HS-27A (cell line): ENCODE measurements around the gene GFI1.
"Not testable (repeated sequence)": the region's sequence is repeated elsewhere in the genome, so short reads cannot be mapped to it uniquely, and the experiment has no call there.

Experiments
- DNase-seq: peaks from one replicate; pipeline ENCODE4 v3.0.0-alpha.2; 2012; ENCODE audit warnings: low read depth, missing footprints

Gene GFI1

DNA sequence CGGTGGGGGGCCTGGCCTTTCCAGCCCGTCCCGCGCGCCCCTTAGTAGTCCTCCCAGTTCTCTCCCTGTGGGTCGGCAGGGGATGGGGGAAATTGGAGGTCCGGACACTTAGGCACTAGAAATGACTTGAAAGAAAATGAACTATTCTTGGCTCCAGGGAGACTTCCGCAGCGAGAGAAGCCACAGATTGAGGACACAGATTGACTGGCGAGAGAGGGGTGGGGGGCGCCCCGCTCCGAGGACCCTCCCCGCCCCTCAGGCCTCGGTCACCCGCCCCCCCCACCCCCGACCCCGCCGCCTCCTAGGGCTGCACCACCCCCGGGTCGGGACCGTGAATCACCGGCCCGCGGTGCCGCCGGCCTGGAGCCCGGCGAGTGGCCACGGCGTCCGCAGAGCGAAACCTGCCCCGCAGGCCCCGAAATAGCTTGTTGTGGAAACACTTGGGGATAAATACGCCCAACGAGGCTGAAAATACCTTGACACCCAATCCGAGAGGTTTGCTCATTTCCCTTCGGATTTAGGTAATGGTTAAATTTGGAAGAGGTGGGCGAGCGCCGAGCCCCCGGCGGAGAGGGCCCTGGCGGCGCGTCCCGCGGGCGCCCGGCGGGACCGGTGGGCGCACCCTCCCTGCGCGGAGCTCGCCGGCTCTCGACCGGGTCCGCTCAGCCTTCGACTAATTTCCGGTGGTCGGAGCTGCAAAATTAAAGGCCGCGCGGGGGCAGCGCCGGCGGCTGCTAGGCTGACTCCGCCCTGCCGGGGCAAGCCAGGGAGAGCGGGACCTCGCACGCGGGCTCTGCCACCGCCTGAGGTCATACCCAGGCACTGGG is at the start of gene GFI1:
GFI1 (minus strand) TSS at position 675 of the 827 bp plus-strand sequence. CDS start 3,438 bp downstream, outside the sequence.
- DNase-seq, result no peak

DNA sequence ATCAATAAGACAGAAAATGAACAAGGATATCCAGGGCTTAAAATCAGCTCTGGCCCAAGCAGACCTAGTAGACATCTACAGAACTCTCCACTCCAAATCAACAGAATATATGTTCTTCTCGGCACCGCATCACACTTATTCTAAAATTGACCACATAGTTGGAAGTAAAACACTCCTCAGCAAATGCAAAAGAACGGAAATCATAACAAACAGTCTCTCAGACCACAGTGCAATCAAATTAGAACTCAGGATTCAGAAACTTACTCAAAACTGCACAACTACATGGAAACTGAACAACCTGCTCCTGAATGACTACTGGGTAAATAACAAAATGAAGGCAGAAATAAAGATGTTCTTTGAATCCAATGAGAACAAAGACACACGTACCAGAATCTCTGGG is 45.6 kb upstream of the GFI1 start:
- DNase-seq, result not testable (repeated sequence)

DNA sequence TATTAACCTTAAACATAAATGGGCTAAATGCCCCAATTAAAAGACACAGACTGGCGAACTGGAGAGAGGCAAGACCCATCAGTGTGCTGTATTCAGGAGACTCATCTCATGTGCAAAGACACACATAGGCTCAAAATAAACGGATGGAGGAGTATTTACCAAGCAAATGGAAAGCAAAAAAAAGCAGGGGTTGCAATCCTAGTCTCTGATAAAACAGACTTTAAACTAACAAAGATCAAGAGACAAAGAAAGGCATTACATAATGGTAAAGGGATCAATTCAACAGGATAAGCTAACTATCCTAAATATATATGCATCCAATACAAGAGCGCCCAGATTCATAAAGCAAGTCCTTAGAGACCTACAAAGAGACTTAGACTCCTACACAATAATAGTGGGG is 45.2 kb upstream of the GFI1 start:
- not testable (repeated sequence) for DNase-seq

DNA sequence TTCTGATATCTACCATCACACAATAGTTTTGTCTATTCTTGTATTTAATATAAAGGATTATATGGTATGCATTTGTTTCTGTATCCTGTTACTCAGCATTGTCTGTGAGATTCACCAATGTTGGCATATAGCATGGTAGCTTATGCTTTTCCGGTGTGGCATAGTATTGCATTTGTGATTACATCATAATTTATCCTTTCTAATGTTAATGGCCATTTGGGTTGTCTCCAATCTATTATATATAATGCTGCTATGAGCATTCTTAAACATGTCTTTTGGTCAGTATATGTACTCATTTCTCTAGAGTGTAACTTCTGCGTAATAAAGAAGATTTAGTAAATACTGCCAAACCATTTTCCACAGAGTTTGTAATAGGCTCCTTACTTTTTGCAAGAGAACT is 40.9 kb upstream of the GFI1 start:
- no peak for DNase-seq

DNA sequence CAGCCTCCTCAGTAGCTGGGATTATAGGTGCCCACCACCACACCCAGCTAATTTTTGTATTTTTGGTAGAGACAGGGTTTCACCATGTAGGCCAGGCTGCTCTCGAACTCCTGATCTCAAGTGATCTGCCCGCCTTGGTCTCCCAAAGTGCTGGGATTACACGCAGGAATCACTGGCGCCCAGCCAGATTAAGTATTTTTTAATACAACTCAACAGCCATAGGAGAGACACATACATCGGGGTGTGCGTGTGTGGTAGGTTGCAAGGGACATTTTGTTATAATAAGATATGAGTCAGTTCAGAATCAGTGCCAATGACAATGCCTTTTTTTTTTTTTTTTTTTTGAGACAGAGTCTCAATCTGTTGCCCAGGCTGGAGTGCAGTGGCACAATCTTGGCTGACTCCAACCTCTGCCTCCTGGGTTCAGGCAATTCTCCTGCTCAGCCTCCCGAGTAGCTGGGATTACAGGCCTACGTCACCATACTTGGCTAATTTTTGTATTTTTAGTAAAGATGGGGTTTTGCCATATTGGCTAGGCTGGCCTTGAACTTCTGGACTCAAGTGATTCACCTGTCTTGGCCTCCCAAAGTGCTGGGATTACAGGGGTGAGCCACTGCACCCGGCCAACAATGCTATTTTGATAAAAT is 38.3 kb upstream of the GFI1 start:
- not testable (repeated sequence) for DNase-seq

DNA sequence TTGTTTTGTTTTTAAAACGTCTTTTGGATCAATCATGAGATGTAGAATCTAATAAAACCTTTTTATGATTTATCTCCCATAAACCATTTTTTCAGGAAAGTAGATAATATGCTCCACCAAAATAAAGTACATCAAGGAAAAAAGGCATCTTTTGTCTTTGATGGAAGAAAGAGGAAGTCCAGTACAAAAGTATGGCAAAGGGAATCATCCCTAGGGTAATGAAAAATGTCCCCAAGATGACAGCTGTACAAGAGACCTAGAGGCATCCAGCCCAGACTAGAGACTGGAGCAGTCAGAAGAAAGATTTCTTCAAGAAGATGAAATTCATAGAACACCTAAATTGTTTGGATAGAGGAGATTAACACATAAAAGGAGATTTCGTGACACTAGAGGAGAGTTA is 32.3 kb upstream of the GFI1 start:
- DNase-seq, result no peak

DNA sequence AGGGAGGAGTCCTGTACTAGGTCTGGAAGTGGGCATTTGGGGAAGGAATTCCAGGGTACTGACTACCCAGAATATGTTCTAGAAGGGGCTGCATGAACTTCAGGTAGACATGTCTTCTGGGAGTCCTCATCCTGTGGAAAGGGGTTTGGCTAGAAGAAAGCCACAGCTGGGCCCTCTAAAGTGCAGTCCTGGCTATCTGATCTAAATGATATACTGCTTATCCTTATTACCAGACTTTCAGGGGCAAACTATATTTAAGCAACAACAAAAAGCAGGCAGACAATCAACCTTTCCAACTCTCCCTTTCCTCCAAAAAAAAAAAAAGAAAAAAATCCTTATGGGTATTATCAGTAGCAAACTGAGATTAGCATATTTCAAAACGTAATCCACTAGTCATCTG is 29.8 kb upstream of the GFI1 start:
- DNase-seq, result no peak

DNA sequence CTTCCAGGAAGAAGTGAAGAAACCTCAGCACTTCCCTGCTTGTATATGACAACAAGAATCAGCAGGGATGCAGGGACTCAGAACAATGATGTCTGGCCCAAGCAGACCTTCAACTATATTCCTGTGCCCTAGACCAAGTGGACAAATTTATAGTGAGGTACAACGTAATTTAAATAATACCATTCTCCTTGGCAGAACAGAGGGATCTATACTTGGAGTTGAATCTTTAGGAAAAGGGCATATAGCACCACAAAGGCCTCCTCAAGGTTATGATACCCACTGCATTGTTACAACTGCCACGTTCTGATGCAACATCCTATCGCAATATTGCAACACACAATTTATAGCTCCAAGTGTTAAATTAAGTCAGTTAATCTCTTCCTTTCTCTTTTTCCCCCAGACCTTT is 29.1 kb upstream of the GFI1 start:
- DNase-seq, result no peak

DNA sequence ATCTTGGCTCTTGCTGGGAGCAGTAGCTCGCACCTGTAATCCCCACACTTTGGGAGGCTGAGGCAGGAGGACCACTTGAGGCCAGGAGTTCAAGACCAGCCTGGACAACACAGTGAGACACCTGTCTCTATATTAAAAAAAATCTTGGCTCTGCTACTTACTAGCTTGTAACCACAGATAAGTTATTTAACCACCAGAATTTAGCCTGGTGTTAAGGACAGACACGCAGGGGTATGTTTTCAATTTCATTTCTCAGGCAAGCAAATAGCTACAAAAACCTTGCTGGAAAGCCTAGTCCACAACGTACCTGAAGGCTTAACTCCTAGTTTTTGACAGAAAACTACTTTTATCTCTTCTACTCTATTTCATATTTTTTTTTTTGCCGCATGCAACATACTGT is 24.8 kb upstream of the GFI1 start:
- no peak for DNase-seq

DNA sequence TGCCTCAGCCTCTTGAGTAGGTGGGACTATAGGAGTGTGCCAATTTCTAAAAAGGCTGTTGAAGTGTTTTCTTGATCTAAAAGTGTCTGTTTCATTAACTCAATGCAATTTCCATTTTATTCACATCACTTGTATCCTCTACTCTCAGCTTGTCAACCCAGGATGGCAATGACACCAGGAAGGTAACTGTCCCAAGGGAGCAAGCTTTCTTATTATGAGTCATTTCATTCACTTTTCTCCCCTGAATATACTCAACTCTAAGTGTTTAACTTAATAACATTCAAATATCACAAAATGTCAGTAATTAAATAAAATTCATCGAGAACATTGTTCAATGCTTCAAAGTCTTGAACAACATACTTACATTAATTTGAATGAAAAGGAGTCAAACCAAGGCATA is 22.9 kb upstream of the GFI1 start:
- no peak for DNase-seq

DNA sequence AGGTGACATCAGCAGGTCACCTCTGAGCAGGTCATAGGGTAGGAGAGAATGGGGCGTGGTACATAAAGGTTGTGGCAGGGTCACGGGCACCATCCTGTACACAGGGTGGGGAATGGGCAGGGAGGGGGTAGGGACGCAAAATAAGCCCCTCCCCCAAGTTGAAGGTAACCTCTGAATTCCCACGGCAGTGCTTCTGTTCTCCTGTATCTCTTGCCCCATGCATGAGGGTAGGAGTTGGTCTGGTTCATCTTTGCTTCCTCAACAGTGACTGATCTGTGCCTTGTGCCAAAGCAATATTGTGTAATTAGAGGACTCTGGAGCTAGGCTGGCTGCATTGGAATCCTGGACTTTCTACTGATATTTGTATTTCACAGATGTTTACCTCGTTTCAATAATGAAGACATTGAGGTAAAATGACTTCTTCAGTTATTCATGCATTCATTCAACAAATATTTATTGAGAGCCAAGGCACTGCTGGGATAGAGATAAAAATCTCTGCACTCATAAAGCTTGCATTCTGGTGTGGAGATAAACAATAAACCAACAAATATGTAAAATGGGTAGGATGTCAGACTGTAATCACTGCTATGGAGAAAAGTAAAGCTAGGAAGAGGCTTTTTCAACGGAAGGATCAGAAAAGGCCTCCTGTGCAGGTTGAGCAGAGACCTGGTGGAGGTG is 18.4 kb upstream of the GFI1 start:
- no peak for DNase-seq

DNA sequence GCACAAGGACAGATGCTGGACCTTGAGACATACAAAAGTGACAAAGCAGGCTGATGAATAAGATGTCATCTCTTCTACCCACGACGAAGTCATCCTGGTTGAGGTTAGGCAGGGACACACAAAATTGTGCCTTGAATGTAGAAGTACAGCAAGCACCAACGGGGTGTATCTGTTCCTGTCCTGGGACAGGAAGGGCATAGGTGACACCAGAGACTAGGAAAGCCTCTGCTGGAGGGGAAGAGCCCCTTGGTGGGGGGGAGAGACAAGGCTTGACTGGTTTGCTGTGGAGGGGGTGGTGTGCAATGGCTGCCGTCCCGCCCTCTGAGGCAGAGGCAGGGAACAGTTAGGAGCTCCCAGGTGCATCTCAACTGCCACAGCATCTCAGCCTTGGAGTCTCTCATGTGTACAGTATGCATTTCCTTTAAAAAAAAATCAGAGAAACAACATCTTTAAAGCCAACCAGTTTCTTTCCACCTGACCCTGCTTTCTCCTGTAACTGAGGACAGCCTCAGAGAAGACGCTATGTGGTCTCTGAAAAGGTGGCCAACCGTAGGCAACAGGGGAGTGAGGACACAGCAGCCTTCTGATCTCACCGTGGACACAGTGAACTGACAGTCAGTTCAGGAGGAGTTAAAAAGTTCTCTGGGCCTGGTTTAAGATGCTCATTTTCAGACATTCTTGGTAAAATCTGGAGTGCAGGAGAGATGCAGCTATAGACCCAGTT is 17.7 kb upstream of the GFI1 start:
- no peak for DNase-seq

DNA sequence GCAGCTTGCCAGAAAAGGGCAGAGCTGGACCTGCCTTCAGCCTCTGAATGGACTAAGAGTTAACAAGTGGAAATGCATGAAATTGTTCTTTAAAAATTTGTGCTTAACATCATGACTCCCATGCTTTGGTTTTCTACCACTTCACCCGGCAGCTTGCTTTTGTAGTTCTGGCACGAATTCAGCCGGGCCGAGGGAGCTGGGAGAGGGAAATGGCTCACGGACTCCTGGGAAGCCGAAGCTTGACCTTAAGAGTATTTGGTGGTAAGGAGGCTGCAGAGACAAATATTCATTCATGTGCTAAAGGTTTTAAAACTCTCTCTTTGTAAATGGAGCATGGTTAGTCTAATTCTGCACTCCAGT is 17.2 kb upstream of the GFI1 start:
- DNase-seq, result no peak

DNA sequence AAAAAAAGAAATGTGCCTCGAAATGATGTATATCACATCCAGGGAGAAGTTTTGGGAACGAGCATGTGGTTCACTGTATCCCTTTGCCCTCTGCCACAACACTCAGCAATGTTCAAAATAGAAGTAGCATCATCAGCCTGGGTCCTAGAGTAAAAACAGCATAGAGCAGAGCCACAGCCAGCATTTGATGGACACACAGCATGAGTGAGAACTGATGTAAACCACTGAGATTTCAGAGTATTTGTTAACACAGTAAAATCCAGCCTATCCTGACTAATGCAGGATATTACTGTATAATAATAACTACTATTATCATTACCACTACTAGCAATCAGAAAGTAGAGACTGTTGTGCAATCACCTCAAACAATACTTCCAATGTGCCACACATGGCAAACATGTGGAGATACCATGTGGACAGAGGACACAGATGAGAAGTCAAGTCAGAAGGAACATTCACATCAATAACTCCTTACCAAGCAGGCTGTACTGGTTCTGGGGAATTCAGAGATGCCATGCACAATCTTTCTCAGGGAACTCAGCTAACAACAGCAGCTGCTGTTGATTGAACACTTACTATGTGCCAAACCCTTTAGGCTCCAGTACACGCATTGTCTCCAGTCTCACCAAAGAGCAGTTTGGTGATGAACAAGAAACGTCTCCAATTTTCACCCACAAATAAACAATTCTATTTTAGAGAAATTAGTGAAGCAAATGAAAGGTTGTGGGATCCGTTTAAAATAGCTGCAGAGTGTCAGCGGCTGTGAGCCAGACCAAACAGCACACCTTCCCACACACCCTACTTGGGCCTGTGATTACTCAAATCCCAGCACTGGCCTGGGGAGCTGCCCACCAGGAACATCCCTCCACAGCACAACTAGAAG is 16.6 kb upstream of the GFI1 start:
- DNase-seq, result no peak

DNA sequence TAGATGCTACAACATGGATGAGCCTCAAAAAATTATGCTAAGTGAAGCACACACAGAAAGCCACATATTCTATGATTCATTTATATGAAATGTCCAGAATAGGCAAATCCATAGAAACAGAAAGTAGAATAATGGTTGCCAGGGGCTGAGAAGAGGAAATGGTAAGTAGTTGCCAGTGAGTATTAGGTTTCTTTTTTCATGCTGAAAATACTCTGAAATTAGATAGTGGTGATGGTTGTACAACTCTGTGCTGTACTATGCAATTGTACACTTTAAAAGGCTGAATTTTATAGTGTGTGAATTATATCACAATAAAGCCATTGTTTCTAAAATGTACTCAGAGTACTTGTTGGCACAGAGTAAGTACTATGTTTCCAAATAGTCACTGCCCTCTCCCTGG is 15.5 kb upstream of the GFI1 start:
- DNase-seq, result no peak

DNA sequence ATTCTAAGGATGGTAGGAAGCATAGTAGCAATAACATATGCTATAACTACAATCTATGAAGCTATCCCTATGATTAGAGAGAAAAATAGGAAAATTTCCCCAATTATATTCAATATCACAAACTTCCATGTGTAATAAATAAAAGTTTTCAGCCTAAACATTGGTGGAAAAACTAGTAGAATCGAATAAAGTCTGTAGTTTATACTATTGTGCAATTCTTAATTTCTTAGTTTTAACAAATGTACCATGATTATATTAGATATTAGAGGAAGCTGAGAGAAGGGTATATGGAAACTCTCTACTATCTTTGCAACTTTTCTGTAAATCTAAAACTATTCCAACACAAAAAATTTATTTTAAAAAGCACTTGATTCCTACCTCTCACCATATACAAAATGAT is 13.8 kb upstream of the GFI1 start:
- DNase-seq, result no peak

DNA sequence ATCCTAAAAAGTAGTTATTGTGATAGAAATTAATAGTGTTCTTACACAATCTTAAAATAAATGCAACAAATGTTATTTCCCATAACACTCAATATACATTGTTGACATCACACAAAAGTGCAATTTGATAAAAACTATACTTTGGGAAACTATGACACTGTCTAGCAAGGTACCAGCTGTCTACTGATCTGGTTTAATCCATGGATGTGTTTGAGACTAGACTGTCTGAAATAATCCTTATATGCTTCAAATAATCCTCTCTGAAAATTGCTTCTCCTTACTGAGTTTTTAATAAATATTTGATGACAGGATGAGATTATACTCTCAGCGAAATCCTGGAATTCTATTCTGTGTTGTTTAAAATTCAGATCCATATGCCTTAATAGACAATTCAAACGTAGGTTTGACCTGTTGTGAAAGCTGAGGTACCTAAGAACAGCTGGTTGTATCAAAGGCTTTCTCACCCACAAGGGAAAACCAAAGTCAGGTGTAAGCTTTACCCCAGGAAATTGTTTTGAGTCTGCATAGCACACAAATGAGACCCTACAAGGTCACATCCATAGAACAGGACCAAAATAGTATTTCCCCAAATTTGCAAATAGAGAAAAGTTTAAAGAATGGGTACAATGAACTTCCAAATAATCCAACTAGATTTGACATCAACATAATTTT is 8.8 kb upstream of the GFI1 start:
- no peak for DNase-seq

DNA sequence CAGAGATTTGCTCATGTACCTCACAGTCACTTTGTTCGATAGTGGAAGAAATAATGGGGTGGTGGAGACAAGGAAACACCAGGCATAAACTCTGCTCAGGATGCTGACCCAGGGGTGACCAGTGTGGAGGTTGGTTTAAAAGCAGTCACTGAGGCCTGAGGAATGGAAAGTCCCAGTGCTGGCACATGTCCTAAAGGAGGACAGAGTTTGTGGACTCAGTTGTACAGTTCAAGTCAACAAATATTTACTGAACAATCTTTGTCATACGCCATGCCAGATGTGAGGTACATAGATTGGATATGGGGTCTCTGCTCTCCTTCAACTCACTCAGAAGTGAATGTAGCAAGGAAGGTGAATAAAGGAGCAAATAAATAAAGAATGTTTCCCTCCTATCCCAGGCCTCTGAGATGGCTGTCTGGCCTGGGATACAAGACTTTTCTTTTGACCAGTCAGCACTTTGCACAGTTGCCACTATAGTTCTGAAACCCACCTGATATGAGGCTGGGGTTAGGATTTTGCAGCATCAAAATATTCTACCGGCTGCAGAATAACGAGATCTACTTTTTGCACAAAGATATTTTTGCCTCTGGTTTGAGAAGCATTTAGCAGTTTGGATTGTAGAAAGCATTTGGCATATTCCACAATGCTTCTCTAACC is 7.9 kb upstream of the GFI1 start:
- no peak for DNase-seq

DNA sequence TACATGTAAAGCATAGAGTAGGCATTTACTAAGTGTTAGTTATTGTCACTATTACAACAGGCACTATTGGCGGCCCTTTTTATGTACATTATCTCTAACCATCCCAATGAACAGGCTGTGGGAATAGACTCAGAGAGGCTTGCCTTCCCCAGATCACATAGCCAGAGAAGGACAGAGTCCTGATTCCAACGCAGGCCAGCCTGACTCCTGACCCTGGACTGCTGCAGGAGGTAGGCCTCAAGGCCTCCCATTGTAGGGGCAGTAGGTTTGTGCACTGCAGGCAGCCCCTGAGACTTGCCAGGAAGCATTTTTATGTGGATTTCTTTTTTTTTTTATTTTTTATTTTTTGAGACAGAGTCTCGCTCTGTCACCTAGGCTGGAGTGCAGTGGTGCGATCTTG is 6.4 kb upstream of the GFI1 start:
- no peak for DNase-seq

DNA sequence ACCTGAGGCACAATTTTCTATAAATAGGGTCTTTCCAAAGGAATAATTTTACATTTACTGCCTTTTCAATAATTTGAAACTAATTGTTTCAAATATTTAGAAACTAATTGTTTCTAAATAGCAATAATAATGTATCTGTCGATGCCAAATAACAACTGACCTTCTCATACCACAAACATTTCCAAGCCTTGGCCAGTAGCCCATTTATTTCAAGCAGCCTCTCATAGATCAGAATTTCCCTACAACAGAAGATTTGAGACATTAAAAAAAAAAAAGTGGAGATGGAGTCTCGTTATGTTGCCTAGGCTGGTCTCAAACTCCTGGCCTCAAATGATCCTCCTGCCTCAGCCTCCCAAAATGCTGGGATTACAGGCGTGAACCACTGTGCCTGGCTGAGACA is 2.1 kb upstream of the GFI1 start:
- DNase-seq, result no peak
